ENCODE data around the gene GEN1.

Gene GEN1

GRCh38 chr2:17753803-17754663, at the start of gene GEN1, which contains the start of gene SMC6:
Gene GEN1 (plus strand): TSS chr2:17754138. CDS start chr2:17759944, 5,806 bp downstream.
Gene SMC6 (minus strand): TSS chr2:17753810. CDS start chr2:17745946, 7,864 bp downstream.
- H3K4me3 Mint-ChIP-seq, result peak within 1 kb of the TSS; percentile 82
- peak within 1 kb of the TSS; percentile 95 for H3K27ac Mint-ChIP-seq
- H3K9me3 Mint-ChIP-seq, result no peaks in the 10 kb centered on the region
- H3K27me3 Mint-ChIP-seq (ENCODE audit: low read depth), result no peaks in the 10 kb centered on the region
- H3K36me3 Mint-ChIP-seq (ENCODE audit: low read depth), result peaks cover 4% of the 10 kb centered on the region
- peaks cover 44% of the 10 kb centered on the region for H3K4me1 Mint-ChIP-seq (ENCODE audit: low read depth)

- no peaks in the 10 kb centered on the region for H3K4me1 Mint-ChIP-seq (ENCODE audit: low read depth)
- no peak overlapping the region for H3K27ac Mint-ChIP-seq
- H3K9me3 Mint-ChIP-seq, result no peaks in the 10 kb centered on the region
- peaks cover 14% of the 10 kb centered on the region for H3K36me3 Mint-ChIP-seq (ENCODE audit: low read depth)
- H3K4me3 Mint-ChIP-seq, result no peak overlapping the region
- H3K27me3 Mint-ChIP-seq (ENCODE audit: low read depth), result no peaks in the 10 kb centered on the region
Measured at GRCh38 chr2:17706845-17707244, 47.1 kb upstream of the GEN1 start.

DNA sequence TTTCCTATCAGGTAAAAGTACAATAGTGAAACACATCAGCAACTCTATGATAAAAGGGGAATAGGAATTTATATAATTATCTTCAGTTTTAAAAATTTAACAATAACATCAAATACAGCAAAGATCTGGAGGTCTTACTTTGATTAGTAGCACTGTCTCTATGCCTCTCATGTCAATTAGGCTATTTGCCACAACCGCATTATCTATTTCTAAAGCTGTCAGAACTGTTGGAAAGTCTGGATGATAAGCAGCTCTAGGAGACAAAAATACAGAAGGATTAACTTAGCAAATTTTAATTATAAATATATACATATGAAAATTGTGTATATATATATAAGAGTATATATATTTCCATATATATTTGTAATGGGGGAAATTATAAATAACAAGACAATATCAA, 45.4 kb upstream of the GEN1 start:
- H3K4me1 Mint-ChIP-seq (ENCODE audit: low read depth), result no peaks in the 10 kb centered on the region
- no peaks in the 10 kb centered on the region for H3K27me3 Mint-ChIP-seq (ENCODE audit: low read depth)
- no peak overlapping the region for H3K4me3 Mint-ChIP-seq
- no peak overlapping the region for H3K27ac Mint-ChIP-seq
- no peaks in the 10 kb centered on the region for H3K9me3 Mint-ChIP-seq
- peaks cover 16% of the 10 kb centered on the region for H3K36me3 Mint-ChIP-seq (ENCODE audit: low read depth)

- no peaks in the 10 kb centered on the region for H3K4me1 Mint-ChIP-seq (ENCODE audit: low read depth)
- H3K27ac Mint-ChIP-seq, result no peak overlapping the region
- H3K27me3 Mint-ChIP-seq (ENCODE audit: low read depth), result no peaks in the 10 kb centered on the region
- no peak overlapping the region for H3K4me3 Mint-ChIP-seq
- peaks cover 18% of the 10 kb centered on the region for H3K36me3 Mint-ChIP-seq (ENCODE audit: low read depth)
- H3K9me3 Mint-ChIP-seq, result no peaks in the 10 kb centered on the region
Measured at GRCh38 chr2:17709897-17710296, 44.0 kb upstream of the GEN1 start.

- H3K4me3 Mint-ChIP-seq, result no peak overlapping the region
Measured at GRCh38 chr2:17710547-17711248, 43.2 kb upstream of the GEN1 start.

GRCh38 chr2:17713291-17713690, 40.6 kb upstream of the GEN1 start:
- no peaks in the 10 kb centered on the region for H3K27me3 Mint-ChIP-seq (ENCODE audit: low read depth)
- no peak overlapping the region for H3K4me3 Mint-ChIP-seq
- H3K9me3 Mint-ChIP-seq, result no peaks in the 10 kb centered on the region
- no peaks in the 10 kb centered on the region for H3K4me1 Mint-ChIP-seq (ENCODE audit: low read depth)
- H3K36me3 Mint-ChIP-seq (ENCODE audit: low read depth), result peaks cover 12% of the 10 kb centered on the region
- H3K27ac Mint-ChIP-seq, result no peak overlapping the region

More at GRCh38 chr2:17710547-17711248, 43.2 kb upstream of the GEN1 start:
- Mint-ChIP-seq H3K36me3 (ENCODE audit: low read depth) (peaks cover 18% of the 10 kb centered on the region), H3K27ac (no peak overlapping the region), H3K27me3 (ENCODE audit: low read depth) (no peaks in the 10 kb centered on the region), H3K9me3 (no peaks in the 10 kb centered on the region), H3K4me1 (ENCODE audit: low read depth) (no peaks in the 10 kb centered on the region)

DNA sequence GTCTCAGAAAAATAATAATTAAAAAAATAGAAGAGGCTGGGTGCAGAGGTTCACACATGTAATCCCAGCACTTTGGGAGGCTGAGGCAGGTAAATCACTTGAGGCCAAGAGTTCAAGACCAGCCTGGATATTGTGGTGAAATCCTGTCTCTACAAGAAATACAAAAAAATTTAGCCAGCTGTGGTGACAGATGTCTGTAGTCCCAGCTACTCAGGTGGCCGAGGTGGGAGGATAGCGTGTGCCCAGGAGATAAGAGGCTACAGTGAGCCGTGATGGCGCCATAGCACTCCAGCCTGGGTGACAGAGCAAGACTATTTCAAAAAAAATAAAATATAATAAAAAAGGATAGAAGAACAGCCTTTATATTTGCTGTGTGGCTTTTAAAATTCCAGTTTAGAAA, 36.3 kb upstream of the GEN1 start:
- Mint-ChIP-seq H3K27ac (no peak overlapping the region), H3K4me3 (no peak overlapping the region), H3K36me3 (ENCODE audit: low read depth) (peaks cover 12% of the 10 kb centered on the region), H3K4me1 (ENCODE audit: low read depth) (no peaks in the 10 kb centered on the region), H3K27me3 (ENCODE audit: low read depth) (no peaks in the 10 kb centered on the region), H3K9me3 (no peaks in the 10 kb centered on the region)

GRCh38 chr2:17718689-17719088, 35.2 kb upstream of the GEN1 start:
- Mint-ChIP-seq H3K4me1 (ENCODE audit: low read depth) (no peaks in the 10 kb centered on the region), H3K27ac (no peak overlapping the region), H3K9me3 (no peaks in the 10 kb centered on the region), H3K36me3 (ENCODE audit: low read depth) (peaks cover 8% of the 10 kb centered on the region), H3K4me3 (no peak overlapping the region), H3K27me3 (ENCODE audit: low read depth) (no peaks in the 10 kb centered on the region)

DNA sequence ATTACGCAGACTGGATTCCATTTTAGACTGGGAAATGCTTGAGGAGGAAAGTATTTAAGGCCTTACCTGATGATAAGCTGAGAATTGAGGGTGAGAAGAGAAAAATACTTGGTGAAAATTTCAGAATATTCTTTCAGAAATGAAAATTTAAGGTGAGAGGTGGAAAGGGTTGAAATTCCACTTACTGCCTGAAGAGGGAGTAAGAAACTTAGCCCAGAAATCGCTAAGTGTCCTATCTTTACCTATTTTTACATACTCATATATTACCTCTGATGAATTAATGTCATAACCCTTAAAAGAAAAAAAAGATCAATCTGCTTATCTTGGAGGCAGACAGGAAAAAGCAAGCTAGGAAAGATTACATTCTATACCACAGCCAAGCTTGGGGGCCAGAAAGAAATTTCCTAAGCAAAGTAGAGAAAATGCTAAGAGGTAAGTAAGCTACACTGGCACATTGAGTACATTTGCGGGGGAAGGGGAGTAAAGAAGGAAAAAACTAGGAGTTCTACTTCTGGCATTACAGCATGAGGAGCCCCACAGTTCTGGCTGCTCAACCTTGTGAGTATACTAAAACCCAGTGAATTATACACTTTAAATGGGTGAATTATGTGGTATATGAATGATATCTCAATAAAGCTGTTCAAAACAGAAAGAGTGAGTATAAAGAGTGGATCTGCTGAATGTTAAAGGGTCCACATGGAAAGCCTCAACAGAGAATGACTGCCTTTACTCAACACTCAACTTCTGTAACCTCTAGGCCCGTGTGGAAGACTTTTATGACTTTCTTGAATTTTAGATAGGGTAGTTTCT, 34.2 kb upstream of the GEN1 start:
- Mint-ChIP-seq H3K4me1 (ENCODE audit: low read depth) (no peaks in the 10 kb centered on the region), H3K27me3 (ENCODE audit: low read depth) (no peaks in the 10 kb centered on the region), H3K4me3 (no peak overlapping the region), H3K9me3 (no peaks in the 10 kb centered on the region), H3K27ac (no peak overlapping the region), H3K36me3 (ENCODE audit: low read depth) (peaks cover 4% of the 10 kb centered on the region)

DNA sequence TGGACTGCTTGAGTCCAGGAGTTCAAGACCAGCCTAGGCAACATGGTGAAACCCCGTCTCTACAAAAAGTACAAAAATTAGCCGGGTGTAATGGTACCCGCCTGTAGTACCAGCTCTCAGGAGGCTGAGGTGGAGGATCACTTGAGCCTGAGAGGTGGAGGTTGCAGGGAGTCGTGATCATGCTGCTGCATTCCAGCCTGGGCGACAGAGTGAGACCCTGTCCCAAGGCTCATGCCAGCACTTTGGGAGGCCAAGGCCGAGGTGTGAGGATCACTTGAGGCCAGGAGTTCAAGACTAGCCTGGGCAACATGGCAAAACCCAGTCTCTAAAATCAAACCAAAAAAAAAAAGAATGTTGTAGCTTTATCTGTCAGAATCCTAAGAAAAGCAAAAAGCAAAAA, 25.7 kb upstream of the GEN1 start:
- Mint-ChIP-seq H3K4me3 (no peak overlapping the region), H3K36me3 (ENCODE audit: low read depth) (peaks cover 15% of the 10 kb centered on the region), H3K9me3 (no peaks in the 10 kb centered on the region), H3K27me3 (ENCODE audit: low read depth) (no peaks in the 10 kb centered on the region), H3K27ac (no peak overlapping the region), H3K4me1 (ENCODE audit: low read depth) (no peaks in the 10 kb centered on the region)

- no peaks in the 10 kb centered on the region for H3K9me3 Mint-ChIP-seq
- H3K27ac Mint-ChIP-seq, result no peak overlapping the region
- no peak overlapping the region for H3K4me3 Mint-ChIP-seq
- peaks cover 3% of the 10 kb centered on the region for H3K4me1 Mint-ChIP-seq (ENCODE audit: low read depth)
- peaks cover 19% of the 10 kb centered on the region for H3K36me3 Mint-ChIP-seq (ENCODE audit: low read depth)
- H3K27me3 Mint-ChIP-seq (ENCODE audit: low read depth), result no peaks in the 10 kb centered on the region
Measured at GRCh38 chr2:17729880-17730279, 24.1 kb upstream of the GEN1 start.

DNA sequence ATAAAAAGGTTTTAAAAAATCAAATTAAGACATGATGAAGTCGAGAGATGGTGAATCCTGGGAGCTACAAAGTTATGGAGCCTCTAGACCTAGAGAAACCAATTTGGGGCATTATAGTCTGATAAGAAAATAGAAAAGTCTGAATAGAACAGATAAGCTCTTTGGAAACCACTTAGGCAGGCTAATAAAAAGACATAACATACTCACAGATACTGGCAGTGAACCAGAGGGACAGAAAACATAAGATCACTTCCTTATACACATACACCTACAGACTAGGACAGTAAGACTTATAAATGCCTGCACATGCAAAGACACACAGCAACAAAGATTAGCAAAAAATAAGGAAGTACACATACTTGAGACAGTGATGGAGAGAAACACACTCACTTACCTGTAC, 20.3 kb upstream of the GEN1 start:
- Mint-ChIP-seq H3K4me1 (ENCODE audit: low read depth) (peaks cover 3% of the 10 kb centered on the region), H3K27me3 (ENCODE audit: low read depth) (no peaks in the 10 kb centered on the region), H3K27ac (no peak overlapping the region), H3K9me3 (no peaks in the 10 kb centered on the region), H3K36me3 (ENCODE audit: low read depth) (peaks cover 30% of the 10 kb centered on the region), H3K4me3 (no peak overlapping the region)

GRCh38 chr2:17735864-17736263, 18.1 kb upstream of the GEN1 start:
- H3K4me3 Mint-ChIP-seq, result no peak overlapping the region
- H3K36me3 Mint-ChIP-seq (ENCODE audit: low read depth), result peaks cover 39% of the 10 kb centered on the region
- no peaks in the 10 kb centered on the region for H3K9me3 Mint-ChIP-seq
- H3K4me1 Mint-ChIP-seq (ENCODE audit: low read depth), result peaks cover 3% of the 10 kb centered on the region
- H3K27me3 Mint-ChIP-seq (ENCODE audit: low read depth), result no peaks in the 10 kb centered on the region
- H3K27ac Mint-ChIP-seq, result no peak overlapping the region

GRCh38 chr2:17736989-17737388, 16.9 kb upstream of the GEN1 start:
- H3K36me3 Mint-ChIP-seq (ENCODE audit: low read depth), result peaks cover 34% of the 10 kb centered on the region
- no peaks in the 10 kb centered on the region for H3K27me3 Mint-ChIP-seq (ENCODE audit: low read depth)
- no peak overlapping the region for H3K4me3 Mint-ChIP-seq
- H3K4me1 Mint-ChIP-seq (ENCODE audit: low read depth), result peaks cover 3% of the 10 kb centered on the region
- H3K27ac Mint-ChIP-seq, result no peak overlapping the region
- no peaks in the 10 kb centered on the region for H3K9me3 Mint-ChIP-seq

Measured in T-helper 1 cell treated with Interleukin-12 subunit alpha and Interleukin-12 subunit beta and Interleukin-4 antibody, amounts not matched to agents 30 μg/mL and 1 μg/mL, for 36 hours (primary cell).